LHCN-M2 (cell line): Measurements from ENCODE around the gene TRIP6. TPM values are rescaled to one million over a fixed set of nuclear protein-coding genes. Genes with fewer than 3 reads are reported as not detected.

ENCODE experiments used
- DNase-seq: peaks from one replicate; pipeline ENCODE4 v3.0.0-alpha.2; 2012; ENCODE audit warnings: low read depth
- total RNA-seq: library from RNA; depleted of rRNA; stranded (reverse); fragments of >200 nt; gene quantifications from 2 replicates; pipeline ENCODE4 v1.2.3, GENCODE V29; 2014

The TRIP6 gene
- total RNA-seq, 1 experiment from 2014 or later = 224 TPM

- DNase-seq = no peak
Measured at GRCh38 chr7:100873599-100874299, 6.6 kb downstream of the TRIP6 start.

- no peak for DNase-seq
Measured at GRCh38 chr7:100874300-100874576, 7.1 kb downstream of the TRIP6 start.

DNA sequence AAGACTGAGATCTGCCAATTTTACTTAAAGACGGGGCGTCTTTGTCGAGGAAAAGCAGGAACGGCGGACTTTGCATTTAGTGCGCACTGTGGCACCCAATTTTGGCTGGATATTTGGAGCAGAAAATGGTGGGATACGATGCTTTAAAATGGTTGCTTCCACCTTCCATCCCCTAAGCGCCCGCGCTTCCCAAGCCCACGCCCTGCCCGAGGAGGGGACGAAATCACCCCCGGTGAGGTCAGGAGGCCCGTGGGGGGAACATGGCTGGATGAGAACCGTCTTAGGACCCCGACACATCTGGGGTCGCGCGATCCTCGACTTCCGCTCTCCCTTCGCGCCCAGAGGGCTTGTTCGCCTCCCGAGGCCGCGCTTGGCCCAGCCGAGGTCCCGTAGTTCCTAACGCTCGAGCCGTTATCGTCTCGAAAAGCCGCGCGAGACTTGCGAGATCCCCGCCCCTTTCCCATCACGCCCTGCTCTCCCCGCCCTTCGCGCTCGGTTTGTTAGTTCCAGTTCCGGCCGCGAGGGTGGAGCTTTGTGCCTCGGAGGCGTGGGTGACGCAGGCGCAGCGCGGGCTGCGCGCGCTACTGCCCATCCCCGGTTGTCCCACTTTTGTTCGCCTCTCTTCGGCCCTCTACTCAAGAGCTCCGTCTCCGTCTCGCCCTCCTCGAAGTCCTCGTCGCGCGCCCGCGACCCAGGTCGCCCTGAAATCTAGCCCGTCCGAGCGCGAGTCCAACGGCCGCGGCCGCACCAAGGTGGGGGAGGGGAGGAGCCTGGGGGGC lies 7.6 kb downstream of the TRIP6 start, which contains the start of gene SRRT:
TSS of gene SRRT (plus strand) at position 527 of the 779 bp plus-strand sequence. CDS start 488 bp downstream, outside the sequence.
- peak; percentile 99 for DNase-seq

- no peak for DNase-seq
Measured at GRCh38 chr7:100875356-100875751, 8.2 kb downstream of the TRIP6 start.

DNA sequence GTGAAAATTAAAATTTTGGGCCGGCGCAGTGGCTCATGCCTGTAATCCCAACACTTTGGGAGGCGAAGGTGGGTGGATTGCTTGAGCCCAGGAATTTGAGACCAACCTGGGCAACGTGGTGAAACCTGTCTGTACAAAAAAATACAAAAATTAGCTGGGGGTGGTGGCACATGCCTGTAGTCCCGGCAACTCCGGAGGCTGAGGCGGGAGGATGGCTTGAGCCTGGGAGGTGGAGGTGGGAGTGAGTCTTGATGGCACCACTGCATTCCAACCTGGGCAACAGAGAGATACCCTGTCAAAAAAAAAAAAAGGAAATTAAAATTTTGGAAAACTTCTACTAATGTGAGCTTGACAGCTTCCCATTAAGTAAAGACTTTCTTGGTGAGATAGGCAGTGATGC lies 10.8 kb downstream of the TRIP6 start:
- no peak for DNase-seq

DNA sequence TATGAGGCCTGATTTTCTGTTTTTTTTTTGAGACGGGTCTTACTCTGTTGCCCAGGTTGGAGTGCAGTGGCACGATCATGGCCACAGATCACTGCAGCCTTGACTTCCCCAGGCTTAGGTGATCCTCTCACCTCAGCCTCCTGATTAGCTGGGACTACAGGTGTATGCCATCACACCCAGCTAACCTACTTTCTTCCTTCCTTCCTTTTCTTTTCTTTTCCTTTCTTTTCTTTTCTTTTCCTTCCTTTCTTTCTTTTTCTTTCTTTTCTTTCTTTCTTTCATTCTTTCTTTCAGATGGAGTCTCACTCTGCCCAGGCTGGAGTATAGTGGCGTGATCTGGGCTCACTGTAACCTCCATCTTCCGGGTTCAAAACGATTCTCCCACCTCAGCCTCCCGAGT lies 11.5 kb downstream of the TRIP6 start:
- no peak for DNase-seq

DNA sequence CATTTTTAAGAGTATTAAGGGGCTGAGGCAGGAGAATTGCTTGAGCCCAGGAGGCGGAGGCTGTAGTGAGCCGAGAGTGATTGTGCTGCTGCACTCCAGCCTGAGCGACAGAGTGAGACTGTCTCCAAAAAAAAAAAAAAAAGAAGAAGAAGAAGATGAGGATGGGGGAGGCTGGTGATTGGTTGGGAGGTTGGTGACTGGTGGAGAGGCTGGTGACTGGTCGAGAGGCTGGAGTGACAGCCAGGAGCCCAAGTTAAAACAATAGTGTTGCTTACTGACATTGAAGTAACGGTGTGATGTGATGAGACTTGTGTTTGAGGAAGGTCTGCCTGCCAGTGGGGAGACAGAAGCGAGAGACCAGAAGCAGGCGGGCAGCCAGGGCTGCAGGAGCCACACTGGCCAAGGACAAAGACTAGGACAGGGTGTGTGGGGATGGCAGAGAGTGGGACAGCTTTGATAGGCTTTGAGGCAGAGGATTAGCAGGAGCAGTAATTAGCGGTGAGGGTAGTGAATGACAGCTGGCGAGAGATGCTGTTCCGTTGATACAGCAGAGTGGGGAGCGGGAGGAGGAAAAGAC lies 12.6 kb downstream of the TRIP6 start:
- DNase-seq = no peak

- DNase-seq = no peak
Measured at GRCh38 chr7:100880645-100881044, 13.5 kb downstream of the TRIP6 start.

DNA sequence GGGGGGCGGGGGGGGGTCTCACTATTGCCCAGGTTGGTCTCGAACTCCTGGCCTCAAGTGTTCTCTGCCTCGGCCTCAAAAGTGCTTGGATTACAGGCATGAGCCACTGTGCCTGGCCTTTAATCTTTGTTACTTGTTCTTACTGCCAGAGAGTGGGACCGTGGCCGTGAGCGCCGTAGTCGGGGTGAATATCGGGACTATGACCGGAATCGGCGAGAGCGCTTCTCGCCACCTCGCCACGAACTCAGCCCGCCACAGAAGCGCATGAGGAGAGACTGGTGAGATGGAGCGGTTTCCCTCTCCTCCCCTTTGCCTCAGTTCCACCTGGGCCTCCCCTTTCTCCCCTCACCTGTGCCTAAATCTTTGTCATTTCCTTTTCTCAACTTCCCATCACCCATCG lies 13.9 kb downstream of the TRIP6 start:
- DNase-seq = no peak

GRCh38 chr7:100882201-100882600 lies 15.0 kb downstream of the TRIP6 start:
- no peak for DNase-seq

GRCh38 chr7:100882785-100883526 lies 15.8 kb downstream of the TRIP6 start:
- no peak for DNase-seq

- DNase-seq = no peak
Measured at GRCh38 chr7:100884736-100885439, 17.7 kb downstream of the TRIP6 start.

DNA sequence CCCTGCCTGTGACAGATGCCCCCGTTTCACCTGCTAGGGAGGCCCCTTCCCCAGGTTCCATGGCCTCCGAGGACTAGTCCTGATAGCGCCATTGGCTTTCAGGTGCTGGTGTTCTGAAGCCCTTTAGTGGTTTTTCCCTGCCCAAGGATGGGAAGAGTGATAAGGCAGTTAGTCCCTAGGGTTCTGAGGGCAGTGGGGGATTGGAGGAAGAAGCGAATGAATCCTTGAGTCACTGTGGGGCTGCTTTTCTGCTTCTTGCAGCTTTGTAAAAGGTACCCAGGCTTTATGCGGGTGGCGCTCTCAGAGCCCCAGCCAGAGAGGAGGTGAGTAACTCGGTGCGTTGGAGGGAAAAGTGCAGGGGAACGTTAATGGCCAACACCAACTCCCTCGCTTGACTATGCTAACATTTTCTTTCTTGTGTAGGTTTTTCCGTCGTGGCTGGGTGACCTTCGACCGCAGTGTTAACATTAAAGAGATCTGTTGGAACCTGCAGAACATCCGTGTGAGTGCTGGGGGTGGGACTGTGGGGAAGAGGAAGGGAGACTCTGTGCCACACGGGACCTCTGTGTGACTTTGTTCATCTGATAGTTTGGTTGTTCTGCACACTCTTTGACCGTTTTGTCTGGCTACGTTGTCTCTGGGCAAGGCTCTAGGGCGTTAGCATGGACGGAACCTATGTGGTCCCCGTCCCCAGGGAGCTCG lies 18.4 kb downstream of the TRIP6 start:
- DNase-seq = no peak

GRCh38 chr7:100886142-100886935 lies 19.2 kb downstream of the TRIP6 start:
- no peak for DNase-seq

GRCh38 chr7:100886936-100887515 lies 19.8 kb downstream of the TRIP6 start:
- DNase-seq = no peak

GRCh38 chr7:100887516-100888290 lies 20.5 kb downstream of the TRIP6 start:
- no peak for DNase-seq

DNA sequence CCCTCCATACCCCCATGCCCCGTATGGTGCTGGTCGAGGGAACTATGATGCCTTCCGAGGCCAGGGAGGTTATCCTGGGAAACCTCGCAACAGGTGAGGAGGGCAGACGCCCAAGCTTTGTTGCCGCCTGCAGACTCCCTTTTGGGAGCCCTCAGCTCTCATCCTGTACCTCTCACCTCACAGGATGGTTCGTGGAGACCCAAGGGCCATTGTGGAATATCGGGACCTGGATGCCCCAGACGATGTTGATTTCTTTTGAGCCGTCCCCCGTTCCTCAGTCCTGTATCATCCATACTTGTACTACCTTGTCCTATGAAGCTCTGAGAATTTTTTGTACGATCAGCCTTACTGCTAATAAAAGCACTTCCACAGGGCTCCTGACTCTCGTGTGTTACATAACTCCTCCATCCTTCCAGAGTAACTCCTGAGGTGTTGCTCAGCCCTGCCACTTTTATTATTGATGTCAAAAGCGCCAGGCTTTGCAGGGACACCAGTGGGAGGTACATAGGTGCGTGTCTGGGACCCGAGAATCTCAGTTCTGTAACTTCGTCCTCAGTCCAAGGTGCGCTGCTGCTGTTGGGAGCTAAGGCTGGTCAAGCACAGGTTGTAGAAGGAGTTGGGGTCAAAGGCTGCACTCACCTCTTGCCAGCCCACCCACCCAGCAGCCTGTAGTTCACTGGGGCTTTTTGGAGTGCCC lies 21.3 kb downstream of the TRIP6 start:
- DNase-seq = no peak
